Neural progenitor cell (in vitro differentiated cells): Measurements from ENCODE around the gene FAM199X. TPM values are rescaled to one million over a fixed set of nuclear protein-coding genes. Genes with fewer than 3 reads are reported as not detected.

Experiments
- DNase-seq: peaks from one replicate; pipeline ENCODE4 v3.0.0-alpha.2; 2016; ENCODE audit warnings: low spot score
- H2AFZ ChIP-seq: fragments of 200-600 bp; sonication (generic); replicated peaks from 2 replicates; pipeline ENCODE4 v1.6.1; 2016; ENCODE audit warnings: antibody characterized with exemption
- H3F3A ChIP-seq: fragments of 200-600 bp; sonication (generic); 2 replicates; pipeline ENCODE4 v1.6.1; 2016; ENCODE audit warnings: antibody characterized with exemption, low read depth
- H3K27ac ChIP-seq: fragments of 200-600 bp; sonication (generic); 2 replicates; pipeline ENCODE4 v1.5.1; 2016; ENCODE audit warnings: mild to moderate bottlenecking
- H3K27me3 ChIP-seq: fragments of 200-600 bp; sonication (generic); 2 replicates; pipeline ENCODE4 v1.6.1; 2016; ENCODE audit warnings: mild to moderate bottlenecking, moderate library complexity
- H3K36me3 ChIP-seq: fragments of 200-600 bp; sonication (generic); 2 replicates; pipeline ENCODE4 v1.5.1; 2016
- H3K4me1 ChIP-seq: fragments of 200-600 bp; sonication (generic); 2 replicates; pipeline ENCODE4 v1.6.1; 2016; ENCODE audit warnings: mixed run types
- H3K4me2 ChIP-seq: fragments of 200-600 bp; sonication (generic); 2 replicates; pipeline ENCODE4 v1.6.1; 2016
- H3K4me3 ChIP-seq: fragments of 200-600 bp; sonication (generic); 2 replicates; pipeline ENCODE4 v1.5.1; 2016
- H3K79me2 ChIP-seq: fragments of 200-600 bp; sonication (generic); 2 replicates; pipeline ENCODE4 v1.6.1; 2016; ENCODE audit warnings: low read depth
- H3K9ac ChIP-seq: fragments of 200-600 bp; sonication (generic); 2 replicates; pipeline ENCODE4 v1.6.1; 2016
- H3K9me3 ChIP-seq: fragments of 200-600 bp; sonication (generic); 2 replicates; pipeline ENCODE4 v1.5.1; 2016; ENCODE audit warnings: low read depth
- H4K20me1 ChIP-seq: fragments of 200-600 bp; sonication (generic); 2 replicates; pipeline ENCODE4 v1.6.1; 2016; ENCODE audit warnings: low read depth
- H3K27ac Mint-ChIP-seq: 3 replicates; pipeline ENCODE4 v1.8.0; 2021; ENCODE audit warnings: mixed read lengths
- H3K27me3 Mint-ChIP-seq: 2 replicates; pipeline ENCODE4 v1.8.0; 2022; ENCODE audit warnings: low read depth, mild to moderate bottlenecking, inconsistent platforms, moderate library complexity, mixed read lengths; ENCODE audit not compliant: insufficient read depth
- H3K36me3 Mint-ChIP-seq: 3 replicates; pipeline ENCODE4 v1.8.0; 2021; ENCODE audit warnings: mixed read lengths
- H3K4me1 Mint-ChIP-seq: 3 replicates; pipeline ENCODE4 v1.8.0; 2021; ENCODE audit warnings: mixed read lengths
- H3K4me3 Mint-ChIP-seq: 3 replicates; pipeline ENCODE4 v1.8.0; 2021; ENCODE audit warnings: mild to moderate bottlenecking, moderate library complexity, mixed read lengths
- H3K9me3 Mint-ChIP-seq: 3 replicates; pipeline ENCODE4 v1.8.0; 2020; ENCODE audit warnings: mixed read lengths
- CTCF ChIP-seq: fragments of 200-600 bp; sonication (generic); IDR thresholded peaks from 2 replicates; pipeline ENCODE4 v1.5.1; 2017; ENCODE audit warnings: antibody characterized with exemption, mild to moderate bottlenecking
- EZH2 ChIP-seq: fragments of 200-600 bp; sonication (generic); IDR thresholded peaks from 2 replicates; pipeline ENCODE4 v1.6.1; 2017; ENCODE audit warnings: antibody characterized with exemption, mild to moderate bottlenecking, moderate library complexity
- EZH2phosphoT487 ChIP-seq: fragments of 200-600 bp; sonication (generic); IDR thresholded peaks from 2 replicates; pipeline ENCODE4 v1.6.1; 2017; ENCODE audit warnings: antibody characterized with exemption
- total RNA-seq: library from RNA; depleted of rRNA; stranded (reverse); fragments of >200 nt; gene quantifications from 2 replicates; pipeline ENCODE4 v1.2.3, GENCODE V29; 2015; ENCODE audit warnings: low replicate concordance

Gene FAM199X
- total RNA-seq, 1 donor from 2014 or later, result 28.8 TPM

GRCh38 chrX:104166735-104167436 is 633 bp downstream of the FAM199X start:
- Histone ChIP-seq H3K36me3 (no peaks in the 10 kb centered on the region), H3K4me1 (no peaks in the 10 kb centered on the region), H3K27me3 (no peaks in the 10 kb centered on the region), H3K9me3 (no peaks in the 10 kb centered on the region), H3K4me3 (peak overlapping the region; percentile 77), H3K27ac (no peak overlapping the region), H3K4me2 (peak overlapping the region; percentile 67), H3F3A (peaks cover 8% of the 10 kb centered on the region), H2AFZ (no peak overlapping the region), H4K20me1 (peaks cover 9% of the 10 kb centered on the region), H3K9ac (no peak overlapping the region), H3K79me2 (peaks cover 27% of the 10 kb centered on the region)
- H3K27me3 Mint-ChIP-seq, result peaks cover 5% of the 10 kb centered on the region
- H3K4me1 Mint-ChIP-seq, result peaks cover 28% of the 10 kb centered on the region
- peaks cover 2% of the 10 kb centered on the region for H3K36me3 Mint-ChIP-seq
- H3K27ac Mint-ChIP-seq, result no peak overlapping the region
- H3K4me3 Mint-ChIP-seq, result peak overlapping the region; percentile 91
- DNase-seq, result no peak
- H3K9me3 Mint-ChIP-seq, result no peaks in the 10 kb centered on the region
- no peak for TF ChIP-seq CTCF
- TF ChIP-seq EZH2phosphoT487, result no peak
- no peak for TF ChIP-seq EZH2

- no peaks in the 10 kb centered on the region for H3K9me3 Mint-ChIP-seq
- H3K27ac Mint-ChIP-seq, result no peak overlapping the region
- H3K36me3 Mint-ChIP-seq, result peaks cover 4% of the 10 kb centered on the region
- peaks cover 8% of the 10 kb centered on the region for H3F3A ChIP-seq
- no peaks in the 10 kb centered on the region for H3K27me3 ChIP-seq
- H3K4me1 ChIP-seq, result no peaks in the 10 kb centered on the region
- H3K4me3 Mint-ChIP-seq, result peak overlapping the region; percentile 91
- peaks cover 28% of the 10 kb centered on the region for H3K4me1 Mint-ChIP-seq
- H3K27me3 Mint-ChIP-seq, result peaks cover 5% of the 10 kb centered on the region
- peak overlapping the region; percentile 77 for H3K4me3 ChIP-seq
- no peak overlapping the region for H3K27ac ChIP-seq
- peaks cover 9% of the 10 kb centered on the region for H4K20me1 ChIP-seq
- H3K79me2 ChIP-seq, result peaks cover 27% of the 10 kb centered on the region
- H3K36me3 ChIP-seq, result no peaks in the 10 kb centered on the region
- no peak for TF ChIP-seq EZH2
- no peak for TF ChIP-seq CTCF
- no peak for TF ChIP-seq EZH2phosphoT487
- no peak overlapping the region for H3K9ac ChIP-seq
- no peak for DNase-seq
- H2AFZ ChIP-seq, result no peak overlapping the region
- no peaks in the 10 kb centered on the region for H3K9me3 ChIP-seq
- H3K4me2 ChIP-seq, result peak overlapping the region; percentile 67
Observed at GRCh38 chrX:104168127-104168526, 1.9 kb downstream of the FAM199X start.

- TF ChIP-seq EZH2 (no peak), CTCF (no peak), EZH2phosphoT487 (no peak)
- Histone ChIP-seq H3K9me3 (no peaks in the 10 kb centered on the region), H3K27me3 (no peaks in the 10 kb centered on the region), H3K4me3 (no peak overlapping the region), H3K79me2 (peaks cover 21% of the 10 kb centered on the region), H4K20me1 (peaks cover 9% of the 10 kb centered on the region), H3K4me1 (no peaks in the 10 kb centered on the region), H3K27ac (no peak overlapping the region), H3K4me2 (no peak overlapping the region), H3K9ac (no peak overlapping the region), H3K36me3 (no peaks in the 10 kb centered on the region), H2AFZ (no peak overlapping the region), H3F3A (no peaks in the 10 kb centered on the region)
- no peaks in the 10 kb centered on the region for H3K27me3 Mint-ChIP-seq
- no peak for DNase-seq
- H3K4me3 Mint-ChIP-seq, result no peak overlapping the region
- H3K36me3 Mint-ChIP-seq, result peaks cover 10% of the 10 kb centered on the region
- H3K4me1 Mint-ChIP-seq, result peaks cover 16% of the 10 kb centered on the region
- no peak overlapping the region for H3K27ac Mint-ChIP-seq
- no peaks in the 10 kb centered on the region for H3K9me3 Mint-ChIP-seq
Observed at GRCh38 chrX:104172121-104172520, 5.9 kb downstream of the FAM199X start.
